ENCODE data around the gene PARK7. TPM values are rescaled to one million over a fixed set of nuclear protein-coding genes. Genes with fewer than 3 reads are reported as not detected.

The PARK7 gene
- total RNA-seq, 5 donors from 2014 or later (not counting 1 experiment from before 2014, with no cell fraction given): 103 to 125 (median 116) TPM

DNA sequence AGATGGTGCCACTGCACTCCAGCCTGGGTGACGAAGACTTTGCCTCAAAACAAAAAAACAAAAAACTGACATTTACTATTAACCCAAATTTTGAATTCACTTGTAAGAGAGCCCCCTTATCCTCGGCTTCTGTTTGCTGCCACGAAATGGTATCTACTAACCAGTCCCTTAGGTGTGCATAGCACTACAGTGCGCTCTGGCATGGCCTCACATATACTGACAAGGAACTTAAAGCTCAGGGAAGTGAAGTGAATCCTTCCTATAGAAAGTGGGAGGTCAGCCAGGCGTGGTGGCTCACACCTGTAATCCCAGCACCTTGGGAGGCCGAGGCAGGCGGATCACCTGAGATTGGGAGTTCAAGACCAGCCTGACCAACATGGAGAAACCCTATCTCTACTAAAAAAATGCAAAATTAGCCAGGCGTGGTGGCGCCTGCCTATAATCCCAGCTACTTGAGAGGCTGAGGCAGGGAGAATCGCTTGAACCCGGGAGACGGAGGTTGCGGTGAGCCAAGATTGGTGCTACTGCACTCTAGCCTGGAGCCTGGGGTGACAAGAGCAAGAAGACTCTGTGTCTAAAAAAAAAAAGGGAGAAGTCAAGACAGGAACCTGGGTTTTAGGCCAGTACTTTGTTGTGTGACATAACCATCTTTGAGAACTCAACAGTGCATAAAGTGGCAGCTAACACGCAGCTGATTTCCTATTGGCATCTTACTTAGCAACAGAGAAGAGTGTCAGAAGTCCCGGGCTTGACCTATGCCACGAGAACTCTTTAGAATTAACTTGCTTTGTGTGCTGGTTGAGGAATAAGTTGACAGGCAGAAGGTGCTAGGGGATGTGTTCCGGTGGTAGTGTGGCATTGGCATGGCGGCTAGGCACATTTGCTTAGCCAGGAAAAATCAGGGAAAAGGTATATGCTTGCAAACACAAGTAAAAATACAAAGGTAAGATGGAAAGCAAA, 47.8 kb downstream of the PARK7 start:
- peaks cover 7% of the 10 kb centered on the region for H3K36me3 Mint-ChIP-seq
- Histone ChIP-seq H3K36me3 (ENCODE audit: control insufficient read depth in 2 of 2, extremely low read depth in 1 of 2, insufficient read depth in 1 of 2, low read length in 1 of 2) (no peaks in the 10 kb centered on the region), H3K4me3 (ENCODE audit: control insufficient read depth in 1 of 2, extremely low read depth in 1 of 2, low read length in 1 of 2) (no peak overlapping the region), H3K27ac (ENCODE audit: low read length) (no peak overlapping the region), H3K4me1 (ENCODE audit: control insufficient read depth in 1 of 2, extremely low read depth in 1 of 2, insufficient read depth in 2 of 2, low read length in 2 of 2) (no peaks in the 10 kb centered on the region), H3K27me3 (replicated peaks in 1 of 2; ENCODE audit: control insufficient read depth in 2 of 2, extremely low read depth in 1 of 2, insufficient read depth in 2 of 2, low read length in 1 of 2) (no peaks in the 10 kb centered on the region), H3K9me3 (no peaks in the 10 kb centered on the region)
- H3K4me1 Mint-ChIP-seq: no peaks in the 10 kb centered on the region
- CTCF ChIA-PET: interaction anchor here in 1 of 2 donors (0.6 kb wide), 1 partner anchor 996 kb away, joined by 6 read pairs; no protein-coding TSS in a partner anchor
- no peak overlapping the region for H3K4me3 Mint-ChIP-seq
- no peaks in the 10 kb centered on the region for H3K27me3 Mint-ChIP-seq
- DNase-seq (no peak), ATAC-seq (replicated peaks in 1 of 4) (no peak)
- no peak overlapping the region for H3K27ac Mint-ChIP-seq
- 90% methylated on average over 11 of the region's 18 CpGs for WGBS (ENCODE audit: insufficient coverage)
- POLR2A ChIA-PET: no interaction called here
- H3K9me3 Mint-ChIP-seq: no peaks in the 10 kb centered on the region

DNA sequence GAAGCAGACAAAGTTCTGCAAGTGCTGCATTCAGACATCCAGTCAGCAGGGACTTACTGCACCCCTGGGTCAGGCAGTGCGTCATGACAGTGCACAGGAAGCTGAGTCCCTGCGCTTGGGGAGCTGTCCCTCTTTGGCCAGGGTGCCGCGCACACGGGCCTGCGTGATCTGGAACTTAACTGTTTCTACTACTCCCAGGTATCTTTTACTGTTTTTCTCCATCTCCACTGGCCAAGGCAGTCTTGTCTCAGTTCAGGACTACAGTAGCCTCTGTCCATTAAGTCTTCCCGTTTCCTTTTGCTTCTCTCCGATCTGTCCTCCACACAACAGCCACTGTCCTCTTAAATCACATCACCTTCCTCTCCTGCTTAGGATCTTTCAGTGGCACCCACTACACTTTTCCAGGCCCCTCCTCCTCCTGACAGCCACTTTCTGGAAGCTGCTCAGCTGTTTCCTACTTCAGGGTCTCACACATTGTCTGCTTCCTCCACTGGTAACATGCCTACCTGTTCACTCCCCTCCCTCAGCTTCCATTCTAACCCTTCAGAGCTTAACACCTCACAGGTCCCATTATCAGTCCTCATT, 48.7 kb downstream of the PARK7 start:
- 89% methylated on average over 8 of the region's 8 CpGs for WGBS (ENCODE audit: insufficient coverage)
- Mint-ChIP-seq H3K36me3 (peaks cover 2% of the 10 kb centered on the region), H3K9me3 (no peaks in the 10 kb centered on the region), H3K4me3 (no peak overlapping the region), H3K27ac (no peak overlapping the region), H3K4me1 (peaks cover 0 to 4% (median 1%) of the 10 kb centered on the region in 3 donors), H3K27me3 (no peaks in the 10 kb centered on the region)
- no peaks in the 10 kb centered on the region for H3K4me1 ChIP-seq (ENCODE audit: control insufficient read depth in 1 of 2, extremely low read depth in 1 of 2, insufficient read depth in 2 of 2, low read length in 2 of 2)
- ATAC-seq (replicated peaks in 1 of 4) (no peak), DNase-seq (no peak)
- no peaks in the 10 kb centered on the region for H3K9me3 ChIP-seq
- POLR2A ChIA-PET: no interaction called here
- no peaks in the 10 kb centered on the region for H3K27me3 ChIP-seq (replicated peaks in 1 of 2; ENCODE audit: control insufficient read depth in 2 of 2, extremely low read depth in 1 of 2, insufficient read depth in 2 of 2, low read length in 1 of 2)
- CTCF ChIA-PET: interaction anchor here in 1 of 2 donors (0.6 kb wide), 1 partner anchor 192 kb away, joined by 3 read pairs; no protein-coding TSS in a partner anchor
- no peaks in the 10 kb centered on the region for H3K36me3 ChIP-seq (ENCODE audit: control insufficient read depth in 2 of 2, extremely low read depth in 1 of 2, insufficient read depth in 1 of 2, low read length in 1 of 2)
- no peak overlapping the region for H3K4me3 ChIP-seq (ENCODE audit: control insufficient read depth in 1 of 2, extremely low read depth in 1 of 2, low read length in 1 of 2)
- no peak overlapping the region for H3K27ac ChIP-seq (ENCODE audit: low read length)

DNA sequence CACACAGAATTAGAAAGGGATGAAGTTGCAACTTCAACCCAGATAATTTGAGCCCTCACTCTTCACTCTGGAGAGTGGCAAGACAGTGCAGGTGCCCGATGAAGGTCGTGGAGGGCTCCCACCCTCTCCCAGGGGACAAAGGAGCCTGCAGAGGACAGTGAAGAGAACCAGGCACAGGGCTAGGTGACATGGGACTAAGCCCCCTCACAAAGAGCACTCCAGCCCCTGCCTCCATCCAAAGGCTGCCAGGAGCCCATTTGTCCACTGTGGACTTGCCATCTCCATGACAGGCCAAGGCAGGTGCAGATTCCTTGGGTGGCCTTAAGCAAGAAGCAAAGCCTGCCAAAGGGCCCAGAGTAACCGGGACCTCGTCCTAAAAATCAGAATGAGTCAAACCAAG, 49.5 kb downstream of the PARK7 start:
- DNase-seq (no peak), ATAC-seq (replicated peaks in 1 of 4) (no peak)
- WGBS (ENCODE audit: insufficient coverage): 47% methylated on average over 3 of the region's 4 CpGs
- H3K27ac Mint-ChIP-seq: no peak overlapping the region
- no peaks in the 10 kb centered on the region for H3K9me3 ChIP-seq
- H3K9me3 Mint-ChIP-seq: no peaks in the 10 kb centered on the region
- H3K27me3 Mint-ChIP-seq: peaks cover 0 to 3% of the 10 kb centered on the region in 2 donors
- peaks cover 0 to 7% (median 2%) of the 10 kb centered on the region in 3 donors for H3K4me1 Mint-ChIP-seq
- no peaks in the 10 kb centered on the region for H3K4me1 ChIP-seq (ENCODE audit: control insufficient read depth in 1 of 2, extremely low read depth in 1 of 2, insufficient read depth in 2 of 2, low read length in 2 of 2)
- H3K4me3 ChIP-seq (ENCODE audit: control insufficient read depth in 1 of 2, extremely low read depth in 1 of 2, low read length in 1 of 2): no peak overlapping the region
- POLR2A ChIA-PET: no interaction called here
- no peak overlapping the region for H3K27ac ChIP-seq (ENCODE audit: low read length)
- no peak overlapping the region for H3K4me3 Mint-ChIP-seq
- no peaks in the 10 kb centered on the region for H3K36me3 ChIP-seq (ENCODE audit: control insufficient read depth in 2 of 2, extremely low read depth in 1 of 2, insufficient read depth in 1 of 2, low read length in 1 of 2)
- no peaks in the 10 kb centered on the region for H3K36me3 Mint-ChIP-seq
- CTCF ChIA-PET: interaction anchor here in 1 of 2 donors (0.6 kb wide), 1 partner anchor 192 kb away, joined by 3 read pairs; no protein-coding TSS in a partner anchor
- peaks cover 0 to 2% of the 10 kb centered on the region in 2 experiments for H3K27me3 ChIP-seq (replicated peaks in 1 of 2; ENCODE audit: control insufficient read depth in 2 of 2, extremely low read depth in 1 of 2, insufficient read depth in 2 of 2, low read length in 1 of 2)

DNA sequence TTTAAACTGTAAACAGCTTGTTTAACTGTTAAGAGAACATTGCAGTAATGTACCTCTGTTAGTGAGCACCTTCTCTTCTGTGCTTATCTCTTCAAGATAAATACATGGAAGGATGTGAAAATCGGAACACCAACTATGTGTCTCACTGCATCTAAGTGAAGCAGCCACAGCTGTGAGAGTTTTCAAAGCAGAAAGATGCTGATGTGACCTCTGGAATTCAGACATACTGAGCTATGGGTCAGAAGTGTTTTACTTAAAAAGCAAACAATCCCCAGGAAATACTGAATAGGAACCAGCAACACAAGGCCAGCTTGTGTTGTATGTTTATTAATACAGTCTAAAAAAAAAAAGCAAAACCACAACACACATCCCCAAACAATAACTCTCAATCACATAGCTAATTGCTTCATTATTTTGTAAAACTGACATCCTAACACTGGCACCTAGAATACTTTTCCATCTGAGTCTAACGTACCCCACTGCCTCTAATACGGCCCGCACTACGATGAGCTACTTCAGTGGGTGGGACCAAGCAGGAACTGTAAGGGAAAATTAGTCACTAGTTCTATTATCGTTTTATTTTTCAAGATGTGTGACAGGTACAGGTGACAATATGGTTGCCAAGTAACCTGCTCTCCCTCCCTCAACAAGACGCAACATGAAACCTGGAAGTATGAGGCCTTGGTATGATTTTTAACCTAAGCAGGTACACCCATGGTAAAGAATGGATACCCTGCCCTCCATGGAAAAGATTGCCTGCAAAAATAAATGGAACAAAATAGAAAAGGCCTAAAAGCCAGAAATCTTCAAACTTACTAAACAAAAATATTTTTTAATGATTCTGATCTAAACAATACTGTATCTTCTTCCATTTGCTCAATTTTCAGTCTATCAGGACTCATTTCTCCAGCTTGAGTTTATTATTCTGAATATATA, 50.7 kb downstream of the PARK7 start:
- DNase-seq (no peak), ATAC-seq (replicated peaks in 1 of 4) (no peak)
- Histone ChIP-seq H3K27me3 (replicated peaks in 1 of 2; ENCODE audit: control insufficient read depth in 2 of 2, extremely low read depth in 1 of 2, insufficient read depth in 2 of 2, low read length in 1 of 2) (peaks cover 3 to 6% of the 10 kb centered on the region in 2 experiments), H3K36me3 (ENCODE audit: control insufficient read depth in 2 of 2, extremely low read depth in 1 of 2, insufficient read depth in 1 of 2, low read length in 1 of 2) (no peaks in the 10 kb centered on the region), H3K27ac (ENCODE audit: low read length) (no peak overlapping the region), H3K4me3 (ENCODE audit: control insufficient read depth in 1 of 2, extremely low read depth in 1 of 2, low read length in 1 of 2) (no peak overlapping the region), H3K4me1 (ENCODE audit: control insufficient read depth in 1 of 2, extremely low read depth in 1 of 2, insufficient read depth in 2 of 2, low read length in 2 of 2) (no peaks in the 10 kb centered on the region), H3K9me3 (no peaks in the 10 kb centered on the region)
- Mint-ChIP-seq H3K4me1 (peaks cover 0 to 7% (median 2%) of the 10 kb centered on the region in 3 donors), H3K9me3 (no peaks in the 10 kb centered on the region), H3K27me3 (peaks cover 7 to 10% of the 10 kb centered on the region in 2 donors), H3K27ac (no peak overlapping the region), H3K36me3 (no peaks in the 10 kb centered on the region), H3K4me3 (no peak overlapping the region)
- ChIA-PET CTCF (interaction anchor here (0.6 to 1.5 kb wide), 8 partner anchors 15 to 347 kb away, joined by 3 to 5 read pairs (median 3); no protein-coding TSS in a partner anchor), POLR2A (interaction anchor here in 1 of 2 donors (0.7 kb wide), 1 partner anchor 305 kb away, joined by 4 read pairs; no protein-coding TSS in a partner anchor)
- WGBS (ENCODE audit: insufficient coverage): no CpG with 5 or more reads among the region's 7 CpGs

DNA sequence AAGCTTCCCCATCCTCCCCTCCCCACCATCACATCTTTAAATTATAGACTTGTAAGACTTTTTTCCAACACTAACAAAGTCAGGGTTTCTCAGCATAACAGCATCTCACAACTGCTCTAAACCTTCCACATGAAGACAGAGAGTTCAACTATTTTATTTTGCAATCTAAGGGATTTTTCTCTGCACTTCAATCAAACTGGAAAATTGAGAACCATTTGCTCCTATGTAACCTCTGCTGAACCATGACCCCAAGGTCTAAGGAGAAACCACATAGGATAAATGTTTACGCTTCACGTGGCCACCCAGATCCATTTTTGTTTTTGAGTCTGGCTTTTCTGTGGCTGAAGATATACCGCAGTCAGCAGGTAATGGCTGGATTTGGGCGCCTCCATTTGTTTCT, 51.4 kb downstream of the PARK7 start:
- H3K27ac ChIP-seq (ENCODE audit: low read length): no peak overlapping the region
- no peaks in the 10 kb centered on the region for H3K36me3 ChIP-seq (ENCODE audit: control insufficient read depth in 2 of 2, extremely low read depth in 1 of 2, insufficient read depth in 1 of 2, low read length in 1 of 2)
- no peaks in the 10 kb centered on the region for H3K9me3 ChIP-seq
- no peaks in the 10 kb centered on the region for H3K4me1 ChIP-seq (ENCODE audit: control insufficient read depth in 1 of 2, extremely low read depth in 1 of 2, insufficient read depth in 2 of 2, low read length in 2 of 2)
- Mint-ChIP-seq H3K36me3 (no peaks in the 10 kb centered on the region), H3K4me3 (no peak overlapping the region), H3K27ac (no peak overlapping the region), H3K9me3 (no peaks in the 10 kb centered on the region), H3K4me1 (peaks cover 0 to 7% (median 2%) of the 10 kb centered on the region in 3 donors), H3K27me3 (peaks cover 8 to 13% of the 10 kb centered on the region in 2 donors)
- WGBS (ENCODE audit: insufficient coverage): 100% methylated on average over 2 of the region's 4 CpGs
- peaks cover 3 to 9% of the 10 kb centered on the region in 2 experiments for H3K27me3 ChIP-seq (replicated peaks in 1 of 2; ENCODE audit: control insufficient read depth in 2 of 2, extremely low read depth in 1 of 2, insufficient read depth in 2 of 2, low read length in 1 of 2)
- H3K4me3 ChIP-seq (ENCODE audit: control insufficient read depth in 1 of 2, extremely low read depth in 1 of 2, low read length in 1 of 2): no peak overlapping the region
- no peak for ATAC-seq (replicated peaks in 1 of 4)
- CTCF ChIA-PET: interaction anchor here (1.2 to 1.5 kb wide), 2 partner anchors 301 to 339 kb away, joined by 4 to 5 read pairs; no protein-coding TSS in a partner anchor
- POLR2A ChIA-PET: no interaction called here
- DNase-seq: no peak

Measured in T-cell (primary cell).